Natural killer cell (primary cell): Measurements from ENCODE around the gene P2RY11. TPM values are rescaled to one million over a fixed set of nuclear protein-coding genes. Genes with fewer than 3 reads are reported as not detected.

Experiments
- ATAC-seq, 3 donors: fragments of 150-1000 bp in 2 of 3; fragments of 200-7000 bp in 1 of 3; cut with Tn5 transposase; 1 replicate in 1 of 3; 2 replicates in 2 of 3; pipeline ENCODE4 v1.10.0; 2021; ENCODE audit warnings: mild to moderate bottlenecking in 2 of 3, moderate library complexity in 2 of 3
- DNase-seq, 2 donors: peaks; one replicate each; pipeline versions ENCODE4 v3.0.0 to v3.0.0-alpha.2; 2013 to 2021; ENCODE audit warnings: mixed read lengths in 1 of 2
- H3K27ac ChIP-seq: one replicate; pipeline ENCODE4 v1.5.1; 2013; ENCODE audit warnings: mild to moderate bottlenecking, low read length
- H3K27me3 ChIP-seq: one replicate; pipeline ENCODE4 v1.6.1; 2013; ENCODE audit warnings: low read length; ENCODE audit not compliant: control insufficient read depth, insufficient read depth
- H3K36me3 ChIP-seq: one replicate; pipeline ENCODE4 v1.6.1; 2013; ENCODE audit warnings: low read length; ENCODE audit not compliant: control insufficient read depth, insufficient read depth
- H3K4me1 ChIP-seq: one replicate; pipeline ENCODE4 v1.6.1; 2013; ENCODE audit warnings: low read length; ENCODE audit not compliant: control insufficient read depth, insufficient read depth
- H3K4me3 ChIP-seq: one replicate; pipeline ENCODE4 v1.5.1; 2013; ENCODE audit warnings: low read length
- H3K9me3 ChIP-seq: one replicate; pipeline ENCODE4 v1.6.1; 2013; ENCODE audit warnings: low read length; ENCODE audit not compliant: control insufficient read depth, insufficient read depth
- H3K27ac Mint-ChIP-seq, 2 donors: one replicate each; pipeline ENCODE4 v1.8.0; 2022; ENCODE audit warnings: mild to moderate bottlenecking in 2 of 2, mixed read lengths in 2 of 2, moderate library complexity in 1 of 2
- H3K27me3 Mint-ChIP-seq, 2 donors: one replicate each; pipeline ENCODE4 v1.8.0; 2022; ENCODE audit warnings: low read depth in 2 of 2, mixed read lengths in 2 of 2
- H3K36me3 Mint-ChIP-seq: one replicate; pipeline ENCODE4 v1.8.0; 2022; ENCODE audit warnings: mixed read lengths
- H3K4me1 Mint-ChIP-seq, 2 donors: one replicate each; pipeline ENCODE4 v1.8.0; 2022; ENCODE audit warnings: mixed read lengths in 2 of 2
- H3K4me3 Mint-ChIP-seq: one replicate; pipeline ENCODE4 v1.8.0; 2022; ENCODE audit warnings: mild to moderate bottlenecking, moderate library complexity, mixed read lengths
- H3K9me3 Mint-ChIP-seq, 2 donors: one replicate each; pipeline ENCODE4 v1.8.0; 2022; ENCODE audit warnings: mixed read lengths in 2 of 2
- WGBS: methylation state at CpG from one replicate; pipeline ENCODE4 v1.1.7; 2013; ENCODE audit warnings: missing lambda C conversion rate; ENCODE audit not compliant: insufficient coverage; 5-methylcytosine and 5-hydroxymethylcytosine counted together
- intact Hi-C: fragments of 100-400 bp; cut with micrococcal nuclease; formaldehyde crosslinking; loops from one replicate; pipeline ENCODE4 v1.14.2; 2022
- total RNA-seq, 4 donors: library from RNA; stranded (reverse); fragments of 120-200 nt in 1 of 4; gene quantifications; one replicate each; pipeline versions ENCODE4 v1.2.3 to v1.2.4, GENCODE V29; 2013 to 2022
- TF ChIP-seq, protein P1 (sequence below): fragments of 200-600 bp; IDR thresholded peaks from one replicate; pipeline ENCODE4 v1.8.0; 2022; ENCODE audit warnings: antibody characterized with exemption

Gene P2RY11
- total RNA-seq, 3 donors from 2014 or later (not counting 1 experiment from before 2014, with no cell fraction given): 44.1 to 52.3 (median 51.0) TPM

GRCh38 chr19:10141479-10141878 lies 30.0 kb downstream of the P2RY11 start:
- Histone ChIP-seq H3K27ac (no peak overlapping the region), H3K36me3 (peaks cover 90% of the 10 kb centered on the region), H3K27me3 (no peaks in the 10 kb centered on the region), H3K4me1 (peaks cover 35% of the 10 kb centered on the region), H3K9me3 (no peaks in the 10 kb centered on the region), H3K4me3 (no peak overlapping the region)
- no peaks in the 10 kb centered on the region for H3K36me3 Mint-ChIP-seq
- no peak for DNase-seq
- peaks cover 5% of the 10 kb centered on the region in 2 donors for H3K4me1 Mint-ChIP-seq
- 96% methylated on average over 13 of the region's 13 CpGs for WGBS
- no peak overlapping the region for H3K4me3 Mint-ChIP-seq
- peak overlapping the region in 1 of 2 donors; percentile 84 for H3K27ac Mint-ChIP-seq
- TF ChIP-seq, protein P1, sequence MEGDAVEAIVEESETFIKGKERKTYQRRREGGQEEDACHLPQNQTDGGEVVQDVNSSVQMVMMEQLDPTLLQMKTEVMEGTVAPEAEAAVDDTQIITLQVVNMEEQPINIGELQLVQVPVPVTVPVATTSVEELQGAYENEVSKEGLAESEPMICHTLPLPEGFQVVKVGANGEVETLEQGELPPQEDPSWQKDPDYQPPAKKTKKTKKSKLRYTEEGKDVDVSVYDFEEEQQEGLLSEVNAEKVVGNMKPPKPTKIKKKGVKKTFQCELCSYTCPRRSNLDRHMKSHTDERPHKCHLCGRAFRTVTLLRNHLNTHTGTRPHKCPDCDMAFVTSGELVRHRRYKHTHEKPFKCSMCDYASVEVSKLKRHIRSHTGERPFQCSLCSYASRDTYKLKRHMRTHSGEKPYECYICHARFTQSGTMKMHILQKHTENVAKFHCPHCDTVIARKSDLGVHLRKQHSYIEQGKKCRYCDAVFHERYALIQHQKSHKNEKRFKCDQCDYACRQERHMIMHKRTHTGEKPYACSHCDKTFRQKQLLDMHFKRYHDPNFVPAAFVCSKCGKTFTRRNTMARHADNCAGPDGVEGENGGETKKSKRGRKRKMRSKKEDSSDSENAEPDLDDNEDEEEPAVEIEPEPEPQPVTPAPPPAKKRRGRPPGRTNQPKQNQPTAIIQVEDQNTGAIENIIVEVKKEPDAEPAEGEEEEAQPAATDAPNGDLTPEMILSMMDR: no peak
- H3K9me3 Mint-ChIP-seq: no peaks in the 10 kb centered on the region
- no peaks in the 10 kb centered on the region for H3K27me3 Mint-ChIP-seq
- ATAC-seq: no peak
- intact Hi-C loops: no loop called here

GRCh38 chr19:10141973-10142372 lies 30.5 kb downstream of the P2RY11 start:
- intact Hi-C loops: no loop called here
- H3K4me3 ChIP-seq: no peak overlapping the region
- H3K4me3 Mint-ChIP-seq: no peak overlapping the region
- peaks cover 90% of the 10 kb centered on the region for H3K36me3 ChIP-seq
- DNase-seq: no peak
- H3K27me3 ChIP-seq: no peaks in the 10 kb centered on the region
- 96% methylated on average over 16 of the region's 18 CpGs for WGBS
- no peak for ATAC-seq
- TF ChIP-seq, protein P1: no peak
- H3K4me1 ChIP-seq: peaks cover 35% of the 10 kb centered on the region
- H3K9me3 ChIP-seq: no peaks in the 10 kb centered on the region
- no peaks in the 10 kb centered on the region for H3K36me3 Mint-ChIP-seq
- peaks cover 5% of the 10 kb centered on the region in 2 donors for H3K4me1 Mint-ChIP-seq
- no peaks in the 10 kb centered on the region for H3K27me3 Mint-ChIP-seq
- no peaks in the 10 kb centered on the region for H3K9me3 Mint-ChIP-seq
- H3K27ac Mint-ChIP-seq: peak overlapping the region in 1 of 2 donors; percentile 84
- H3K27ac ChIP-seq: peak overlapping the region; percentile 76

DNA sequence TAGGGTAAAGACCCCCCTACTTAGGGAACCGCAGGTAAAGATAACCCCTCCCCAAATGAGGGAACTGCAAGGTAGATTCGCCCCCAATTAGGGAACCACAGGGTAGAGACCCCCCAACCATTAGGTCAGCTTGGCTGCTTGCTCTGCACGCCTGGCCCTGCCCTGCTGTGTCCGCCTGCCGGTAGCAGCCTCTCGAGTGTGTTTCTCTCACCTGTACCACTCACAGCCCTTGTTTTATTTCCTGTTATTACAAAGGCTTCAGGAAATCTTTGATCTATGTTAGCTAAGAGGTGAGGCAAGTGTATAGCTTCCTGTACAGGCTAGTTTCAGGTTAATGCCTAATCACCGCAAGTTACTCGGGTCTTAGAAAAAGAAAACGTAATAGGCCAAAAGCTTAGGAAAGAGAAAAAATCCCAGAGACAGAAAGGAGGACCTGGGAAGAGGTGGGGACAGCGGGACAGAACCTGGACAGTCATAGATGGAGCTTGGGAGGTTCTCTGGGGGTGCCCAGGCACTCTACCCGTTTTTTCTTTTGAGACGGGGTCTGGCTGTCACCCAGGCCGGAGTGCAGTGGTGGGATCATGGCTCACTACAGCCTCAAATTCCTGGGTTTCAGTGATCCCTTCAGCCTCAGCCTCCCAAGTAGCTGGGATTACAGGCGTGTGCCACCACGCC lies 31.3 kb downstream of the P2RY11 start:
- no peaks in the 10 kb centered on the region for H3K36me3 Mint-ChIP-seq
- H3K9me3 Mint-ChIP-seq: no peaks in the 10 kb centered on the region
- Histone ChIP-seq H3K4me3 (no peak overlapping the region), H3K9me3 (no peaks in the 10 kb centered on the region), H3K27ac (peak overlapping the region; percentile 76), H3K36me3 (peaks cover 84% of the 10 kb centered on the region), H3K4me1 (peaks cover 35% of the 10 kb centered on the region), H3K27me3 (no peaks in the 10 kb centered on the region)
- WGBS: 64% methylated on average over 14 of the region's 15 CpGs
- TF ChIP-seq, protein P1: no peak
- ATAC-seq (peak; percentile 70 to 85 (median 78)), DNase-seq (peak in 1 of 2 donors; percentile 83)
- peak overlapping the region; percentile 69 for H3K4me3 Mint-ChIP-seq
- no peaks in the 10 kb centered on the region for H3K27me3 Mint-ChIP-seq
- peaks cover 5% of the 10 kb centered on the region in 2 donors for H3K4me1 Mint-ChIP-seq
- intact Hi-C loops: no loop called here
- peak overlapping the region; percentile 83 to 84 for H3K27ac Mint-ChIP-seq

DNA sequence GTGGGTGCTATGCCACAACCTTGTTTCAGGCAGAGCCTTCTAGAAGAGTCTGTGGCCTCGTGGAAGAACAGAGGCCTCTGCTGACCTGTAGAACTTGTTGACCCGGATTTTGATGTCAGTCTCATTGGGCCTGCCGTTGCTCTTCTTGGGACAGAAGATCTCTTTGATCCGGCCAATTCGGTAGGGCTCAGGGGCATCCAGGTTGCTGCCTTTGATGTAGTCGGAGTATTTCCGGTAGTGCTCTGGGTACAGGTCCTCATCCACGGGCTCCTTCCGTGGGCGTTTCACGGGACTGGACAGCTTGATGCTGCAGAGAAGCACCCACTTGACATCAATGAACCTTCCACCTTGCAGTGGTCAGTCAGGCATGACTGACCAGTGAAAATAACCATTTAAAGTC lies 32.2 kb downstream of the P2RY11 start:
- ATAC-seq: no peak
- H3K36me3 Mint-ChIP-seq: no peaks in the 10 kb centered on the region
- no peaks in the 10 kb centered on the region for H3K27me3 Mint-ChIP-seq
- peaks cover 35% of the 10 kb centered on the region for H3K4me1 ChIP-seq
- H3K9me3 Mint-ChIP-seq: no peaks in the 10 kb centered on the region
- 86% methylated on average over 11 of the region's 11 CpGs for WGBS
- DNase-seq: peak in 1 of 2 donors; percentile 51
- peak overlapping the region; percentile 76 for H3K27ac ChIP-seq
- peaks cover 5% of the 10 kb centered on the region in 2 donors for H3K4me1 Mint-ChIP-seq
- H3K4me3 ChIP-seq: no peak overlapping the region
- peak overlapping the region; percentile 83 to 84 for H3K27ac Mint-ChIP-seq
- no peaks in the 10 kb centered on the region for H3K9me3 ChIP-seq
- TF ChIP-seq, protein P1: no peak
- no peak overlapping the region for H3K4me3 Mint-ChIP-seq
- H3K27me3 ChIP-seq: no peaks in the 10 kb centered on the region
- intact Hi-C loops: no loop called here
- H3K36me3 ChIP-seq: peaks cover 80% of the 10 kb centered on the region
